Nephron progenitor cell (in vitro differentiated cells): Measurements from ENCODE around the gene NBAS.

Source experiments
- DNase-seq: peaks from one replicate; pipeline ENCODE4 v3.0.0; 2021
- H3K27ac Mint-ChIP-seq: 2 replicates; pipeline ENCODE4 v1.8.0; 2021; ENCODE audit warnings: mild to moderate bottlenecking, moderate library complexity, mixed read lengths
- H3K27me3 Mint-ChIP-seq: 2 replicates; pipeline ENCODE4 v1.8.0; 2021; ENCODE audit warnings: mild to moderate bottlenecking, low read depth, mixed read lengths; ENCODE audit not compliant: poor library complexity
- H3K36me3 Mint-ChIP-seq: 2 replicates; pipeline ENCODE4 v1.8.0; 2021; ENCODE audit warnings: low read depth, mixed read lengths
- H3K4me1 Mint-ChIP-seq: 2 replicates; pipeline ENCODE4 v1.8.0; 2021; ENCODE audit warnings: mixed read lengths
- H3K4me3 Mint-ChIP-seq: 2 replicates; pipeline ENCODE4 v1.8.0; 2021; ENCODE audit warnings: mild to moderate bottlenecking, moderate library complexity, mixed read lengths
- H3K9me3 Mint-ChIP-seq: 2 replicates; pipeline ENCODE4 v1.8.0; 2021; ENCODE audit warnings: mild to moderate bottlenecking, moderate library complexity, mixed read lengths
- TF ChIP-seq, protein P1 (sequence below): fragments of 200-600 bp; sonication (generic); IDR thresholded peaks from 2 replicates; pipeline ENCODE4 v1.5.0; 2021; ENCODE audit warnings: antibody characterized with exemption

The NBAS gene

DNA sequence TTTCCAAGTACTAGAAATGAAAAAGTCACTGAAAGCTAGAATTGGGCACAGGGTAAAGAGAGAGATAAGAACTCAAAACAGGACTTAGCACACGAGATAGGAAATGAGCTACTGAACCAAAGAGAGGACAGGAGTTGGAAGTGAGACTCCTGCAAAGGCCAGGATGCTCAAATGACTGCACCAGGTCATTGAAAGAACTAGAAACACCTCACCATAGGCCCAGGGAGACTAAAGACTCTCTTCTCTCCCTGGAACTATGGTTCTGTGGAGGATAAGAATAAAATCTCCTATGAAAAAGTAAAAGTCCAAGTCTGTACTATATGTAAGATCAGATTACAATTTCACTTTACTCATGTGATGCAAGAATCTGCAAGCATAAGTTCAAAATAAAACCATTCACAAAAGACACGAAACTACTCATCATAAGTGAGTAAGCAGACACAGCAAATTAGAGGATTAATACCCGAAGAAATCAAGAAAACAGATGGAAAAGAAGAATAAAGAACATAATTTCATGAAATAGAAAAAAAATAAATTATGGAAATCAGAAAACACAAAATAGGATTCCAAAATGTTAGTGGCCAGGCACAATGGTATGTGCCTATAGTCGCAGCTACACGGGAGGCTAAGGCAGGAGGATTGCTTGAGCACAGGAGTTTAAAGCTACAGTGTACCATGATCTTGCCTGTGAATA is 6.5 kb downstream of the NBAS start:
- no peak for DNase-seq
- Mint-ChIP-seq H3K27ac (peak overlapping the region; percentile 78), H3K4me3 (no peak overlapping the region), H3K27me3 (no peaks in the 10 kb centered on the region), H3K4me1 (peaks cover 36% of the 10 kb centered on the region), H3K36me3 (peaks cover 46% of the 10 kb centered on the region), H3K9me3 (no peaks in the 10 kb centered on the region)
- TF ChIP-seq, protein P1, sequence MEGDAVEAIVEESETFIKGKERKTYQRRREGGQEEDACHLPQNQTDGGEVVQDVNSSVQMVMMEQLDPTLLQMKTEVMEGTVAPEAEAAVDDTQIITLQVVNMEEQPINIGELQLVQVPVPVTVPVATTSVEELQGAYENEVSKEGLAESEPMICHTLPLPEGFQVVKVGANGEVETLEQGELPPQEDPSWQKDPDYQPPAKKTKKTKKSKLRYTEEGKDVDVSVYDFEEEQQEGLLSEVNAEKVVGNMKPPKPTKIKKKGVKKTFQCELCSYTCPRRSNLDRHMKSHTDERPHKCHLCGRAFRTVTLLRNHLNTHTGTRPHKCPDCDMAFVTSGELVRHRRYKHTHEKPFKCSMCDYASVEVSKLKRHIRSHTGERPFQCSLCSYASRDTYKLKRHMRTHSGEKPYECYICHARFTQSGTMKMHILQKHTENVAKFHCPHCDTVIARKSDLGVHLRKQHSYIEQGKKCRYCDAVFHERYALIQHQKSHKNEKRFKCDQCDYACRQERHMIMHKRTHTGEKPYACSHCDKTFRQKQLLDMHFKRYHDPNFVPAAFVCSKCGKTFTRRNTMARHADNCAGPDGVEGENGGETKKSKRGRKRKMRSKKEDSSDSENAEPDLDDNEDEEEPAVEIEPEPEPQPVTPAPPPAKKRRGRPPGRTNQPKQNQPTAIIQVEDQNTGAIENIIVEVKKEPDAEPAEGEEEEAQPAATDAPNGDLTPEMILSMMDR, result no peak

DNA sequence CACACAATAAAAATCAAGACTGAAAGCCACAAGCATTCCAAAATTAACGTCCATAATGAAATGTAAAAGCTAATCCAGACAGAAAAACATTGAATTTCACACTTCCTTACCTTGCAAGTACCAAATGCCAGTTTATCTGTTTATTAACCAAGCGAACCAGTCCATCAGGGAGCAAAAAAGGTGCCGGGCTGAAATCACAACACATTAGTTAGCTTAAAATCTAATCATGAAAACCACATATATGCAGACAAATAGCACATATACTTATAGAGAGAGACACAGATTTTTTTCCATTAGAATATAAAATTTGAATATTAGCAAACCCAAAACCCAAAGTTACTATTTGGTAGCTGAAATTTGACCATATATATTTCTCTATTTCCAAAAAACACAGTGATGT is 7.2 kb downstream of the NBAS start:
- Mint-ChIP-seq H3K36me3 (peaks cover 51% of the 10 kb centered on the region), H3K9me3 (no peaks in the 10 kb centered on the region), H3K4me1 (peaks cover 28% of the 10 kb centered on the region), H3K27ac (peak overlapping the region; percentile 85), H3K4me3 (no peak overlapping the region), H3K27me3 (no peaks in the 10 kb centered on the region)
- DNase-seq, result no peak
- TF ChIP-seq, protein P1, result no peak

DNA sequence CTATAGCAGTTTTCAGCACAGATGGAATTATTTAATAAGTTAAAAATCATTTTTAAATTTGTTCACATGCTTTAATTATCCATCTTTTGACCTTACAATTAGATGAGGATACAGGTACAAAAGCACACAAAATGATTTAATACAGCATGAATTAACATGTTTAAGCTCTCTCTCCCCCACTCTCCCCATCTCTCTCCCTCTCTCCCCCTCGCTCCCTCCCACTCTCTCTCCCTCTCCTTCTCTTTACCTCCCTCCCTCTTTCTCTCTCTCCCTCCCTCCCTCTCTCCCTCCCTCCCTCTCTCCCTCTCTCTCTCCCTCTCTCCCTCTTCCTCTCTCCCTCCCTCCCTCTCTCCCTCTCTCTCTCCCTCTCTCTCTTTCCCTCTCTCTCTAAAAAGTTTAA is 7.6 kb downstream of the NBAS start:
- Mint-ChIP-seq H3K9me3 (no peaks in the 10 kb centered on the region), H3K27me3 (no peaks in the 10 kb centered on the region), H3K36me3 (peaks cover 55% of the 10 kb centered on the region), H3K4me1 (peaks cover 26% of the 10 kb centered on the region), H3K4me3 (no peak overlapping the region), H3K27ac (peak overlapping the region; percentile 85)
- TF ChIP-seq, protein P1, result no peak
- no peak for DNase-seq

DNA sequence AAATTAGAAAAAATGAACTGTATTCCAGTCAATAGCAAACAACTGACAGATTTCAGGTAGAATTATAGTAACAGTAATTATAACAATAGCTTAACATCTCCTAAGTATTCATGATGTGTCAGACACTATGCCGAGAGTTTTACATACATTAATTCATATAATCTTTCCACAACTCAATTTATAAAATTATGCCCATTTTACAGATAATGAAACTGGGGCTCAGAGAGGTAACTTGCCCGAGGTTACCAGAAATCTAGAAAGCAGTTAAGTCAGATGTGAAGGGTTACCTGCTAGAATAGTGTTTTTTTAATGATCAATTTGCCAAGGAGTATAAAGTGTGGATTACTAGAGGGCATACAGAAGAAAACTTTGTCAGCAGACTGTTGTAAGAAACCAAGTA is 12.2 kb downstream of the NBAS start:
- peaks cover 3% of the 10 kb centered on the region for H3K9me3 Mint-ChIP-seq
- H3K4me3 Mint-ChIP-seq, result no peak overlapping the region
- H3K4me1 Mint-ChIP-seq, result peaks cover 3% of the 10 kb centered on the region
- H3K27me3 Mint-ChIP-seq, result no peaks in the 10 kb centered on the region
- H3K36me3 Mint-ChIP-seq, result peaks cover 77% of the 10 kb centered on the region
- TF ChIP-seq, protein P1, result no peak
- no peak for DNase-seq
- no peak overlapping the region for H3K27ac Mint-ChIP-seq

DNA sequence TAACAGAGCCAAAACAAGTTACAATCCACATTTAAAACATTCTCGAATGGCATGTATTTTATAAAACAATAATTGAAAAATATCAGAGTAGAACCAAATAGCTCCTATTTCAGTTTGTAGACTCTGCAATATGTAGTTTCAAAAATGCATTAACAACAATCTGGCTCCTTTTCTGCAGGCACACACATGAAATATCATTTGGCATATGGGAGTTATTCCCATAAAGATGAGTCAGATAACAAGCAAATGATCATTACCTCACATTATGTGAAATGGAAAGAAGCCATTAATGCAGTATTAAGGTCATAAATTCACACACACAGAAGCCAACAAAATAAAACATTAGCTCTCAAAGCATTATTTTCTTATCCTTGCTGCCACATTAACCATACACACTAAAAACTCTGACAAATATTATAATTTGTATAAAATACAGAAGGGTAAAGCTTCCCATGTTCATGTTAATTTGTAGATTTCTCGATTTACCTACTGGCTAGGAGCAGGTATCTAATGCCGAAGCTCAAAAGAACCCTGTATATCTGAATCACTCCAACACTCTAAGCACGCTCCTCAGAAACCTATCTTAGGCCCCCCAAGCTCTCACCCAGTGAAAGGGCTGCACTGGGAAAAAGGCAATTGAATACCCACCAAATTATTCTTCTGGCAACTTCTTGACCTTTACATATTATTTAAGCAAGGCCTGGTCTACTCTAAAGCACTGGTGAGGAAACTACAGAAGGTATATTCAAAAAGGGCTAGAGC is 13.8 kb downstream of the NBAS start:
- no peak for DNase-seq
- H3K4me1 Mint-ChIP-seq, result no peaks in the 10 kb centered on the region
- TF ChIP-seq, protein P1, result no peak
- H3K9me3 Mint-ChIP-seq, result peaks cover 14% of the 10 kb centered on the region
- H3K27me3 Mint-ChIP-seq, result no peaks in the 10 kb centered on the region
- H3K4me3 Mint-ChIP-seq, result no peak overlapping the region
- H3K27ac Mint-ChIP-seq, result no peak overlapping the region
- H3K36me3 Mint-ChIP-seq, result peaks cover 77% of the 10 kb centered on the region
